ENCODE measurements around the gene CTIF.
"Not testable (repeated sequence)": the region's sequence is repeated elsewhere in the genome, so short reads cannot be mapped to it uniquely, and the experiment has no call there.

Gene CTIF

DNA sequence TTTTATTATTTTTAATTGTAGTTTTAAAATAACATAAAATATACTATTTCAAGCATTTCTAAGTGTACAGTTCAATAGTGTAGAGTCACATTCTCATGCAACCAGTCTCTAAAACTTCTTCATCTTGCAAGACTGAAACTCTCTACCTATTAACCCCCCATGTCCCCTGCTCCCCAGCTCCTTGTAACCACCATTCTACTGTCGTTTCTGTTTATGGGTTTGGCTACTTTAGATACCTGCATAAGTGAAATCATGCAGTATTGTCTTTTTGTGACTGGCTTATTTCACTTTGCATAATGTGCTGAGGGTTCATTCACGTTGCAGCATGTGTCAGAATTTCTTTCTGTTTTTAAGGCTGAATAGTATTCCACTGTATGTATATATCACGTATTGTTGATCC, 272.6 kb downstream of the CTIF start:
- in situ Hi-C loops (cut with MboI; ENCODE audit: low sequenced_read_pairs): no loop called here

DNA sequence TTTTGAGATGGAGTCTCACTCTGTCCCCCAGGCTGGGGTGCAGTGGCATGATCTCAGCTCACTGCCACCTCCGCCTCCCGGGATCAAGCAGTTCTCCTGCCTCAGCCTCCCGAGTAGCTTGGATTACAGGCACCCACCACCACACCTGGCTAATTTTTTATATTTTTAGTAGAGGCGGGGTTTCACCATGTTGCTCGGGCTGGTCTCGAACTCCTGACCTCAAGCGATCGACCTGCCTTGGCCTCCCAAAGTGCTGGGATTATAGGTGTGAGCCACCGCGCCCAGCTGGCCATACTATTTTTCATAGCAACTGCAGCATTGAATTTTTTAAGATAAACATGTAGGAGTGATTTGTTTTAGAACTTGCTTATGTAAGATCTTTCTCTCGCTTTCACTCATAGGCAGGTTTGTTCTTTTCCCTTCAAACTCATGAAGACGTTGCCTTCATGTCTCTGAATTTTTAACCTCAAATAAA, 273.2 kb downstream of the CTIF start:
- in situ Hi-C loops (cut with MboI; ENCODE audit: low sequenced_read_pairs): not testable (repeated sequence)

DNA sequence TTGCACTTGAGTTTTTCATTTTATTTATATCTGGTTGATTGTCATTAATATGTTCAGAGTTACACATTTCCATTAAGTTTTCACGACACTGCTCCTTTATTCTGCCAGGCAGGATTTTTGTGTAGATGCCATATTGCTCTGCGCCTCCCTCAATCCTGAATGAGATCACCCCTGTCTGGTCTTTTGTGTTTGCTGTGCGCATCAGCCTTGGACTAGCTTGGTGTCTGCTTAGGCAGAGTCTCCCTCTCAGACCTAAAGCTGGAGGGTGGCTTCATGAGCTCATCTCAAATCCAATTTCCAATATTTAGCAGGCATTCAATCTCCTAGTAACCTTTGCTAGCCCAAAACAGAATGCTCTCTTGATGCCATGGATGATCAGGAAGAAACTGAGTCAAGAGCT, 274.5 kb downstream of the CTIF start:
- in situ Hi-C loops (cut with MboI; ENCODE audit: low sequenced_read_pairs): no loop called here

DNA sequence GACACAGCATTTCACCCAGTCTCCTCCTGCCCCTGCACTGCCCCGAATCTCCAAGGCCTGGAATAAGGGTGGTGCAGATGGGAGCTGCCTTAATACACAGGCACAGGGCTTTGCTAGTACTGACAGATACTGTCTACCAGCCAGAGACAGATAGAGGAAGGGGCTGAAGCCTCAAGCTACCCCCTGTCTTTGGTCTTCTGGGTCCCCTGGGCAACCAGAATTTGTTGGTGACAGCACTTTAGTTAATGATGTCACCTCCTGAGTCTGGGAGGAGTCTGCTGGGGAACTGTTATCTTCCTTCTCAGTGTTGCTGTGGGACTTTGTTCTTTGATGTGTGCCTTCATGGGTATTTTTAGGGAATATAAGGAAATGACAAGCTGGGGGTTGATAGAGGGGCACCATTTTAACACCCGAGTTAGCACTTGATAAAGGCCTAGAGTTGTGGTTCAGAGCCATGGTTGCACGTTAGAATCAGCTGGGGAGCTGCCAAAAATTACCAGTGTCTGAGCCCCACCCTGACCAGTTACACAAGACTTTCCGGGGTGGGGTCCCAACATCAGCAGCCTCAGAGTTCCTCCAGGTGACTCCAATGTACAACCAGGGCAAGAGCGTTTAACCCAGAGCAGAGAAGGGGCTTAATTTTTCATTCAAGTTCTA, 275.1 kb downstream of the CTIF start:
- in situ Hi-C loops (cut with MboI; ENCODE audit: low sequenced_read_pairs): no loop called here

DNA sequence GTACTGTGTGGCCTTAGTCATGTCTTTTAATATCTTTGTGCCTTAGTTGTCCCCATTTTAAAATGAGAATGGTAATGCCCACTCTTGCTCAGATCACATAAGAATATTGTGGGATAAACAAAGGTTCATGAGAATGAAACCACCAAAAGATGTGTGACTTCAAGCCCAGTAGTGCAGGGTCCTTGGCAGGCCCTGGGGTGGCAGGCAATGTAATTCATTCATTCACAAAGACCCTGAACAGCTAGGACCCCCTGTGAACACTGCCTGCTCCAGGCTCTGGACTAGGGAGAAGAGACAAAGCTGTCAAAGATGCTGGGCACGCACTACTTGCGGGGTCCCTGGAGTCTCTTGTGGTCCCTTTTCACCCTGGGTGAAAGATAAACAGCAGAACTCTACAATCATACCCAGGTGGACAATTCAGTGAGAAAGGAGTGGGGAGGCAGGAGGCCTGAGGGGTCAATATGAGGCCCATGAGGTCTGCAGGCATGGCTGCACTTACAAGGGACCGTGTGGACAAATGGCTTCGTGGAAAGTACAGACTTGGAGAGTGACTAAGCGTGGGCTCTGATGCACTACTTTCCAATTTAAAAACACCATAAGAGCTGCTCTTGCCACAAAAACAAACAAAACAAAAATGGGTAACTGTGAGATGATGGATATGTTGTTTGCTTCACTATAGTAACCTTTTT, 275.8 kb downstream of the CTIF start:
- in situ Hi-C loops (cut with MboI; ENCODE audit: low sequenced_read_pairs): no loop called here

DNA sequence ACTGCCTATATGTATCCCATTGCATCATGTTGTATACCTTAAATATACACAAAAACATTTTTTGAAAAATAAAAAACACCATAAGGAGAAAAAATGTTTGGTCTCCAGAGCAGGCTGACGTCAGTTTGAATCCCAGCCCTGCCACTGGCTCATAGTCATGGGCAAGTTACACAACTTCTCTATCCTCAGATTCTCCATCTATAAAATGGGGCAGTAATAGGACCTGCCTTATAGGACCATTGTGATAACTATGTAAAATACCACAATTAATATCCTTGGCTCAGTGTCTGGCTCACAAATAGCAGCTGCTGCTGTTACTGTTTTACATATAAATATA, 276.3 kb downstream of the CTIF start:
- in situ Hi-C loops (cut with MboI; ENCODE audit: low sequenced_read_pairs): no loop called here

DNA sequence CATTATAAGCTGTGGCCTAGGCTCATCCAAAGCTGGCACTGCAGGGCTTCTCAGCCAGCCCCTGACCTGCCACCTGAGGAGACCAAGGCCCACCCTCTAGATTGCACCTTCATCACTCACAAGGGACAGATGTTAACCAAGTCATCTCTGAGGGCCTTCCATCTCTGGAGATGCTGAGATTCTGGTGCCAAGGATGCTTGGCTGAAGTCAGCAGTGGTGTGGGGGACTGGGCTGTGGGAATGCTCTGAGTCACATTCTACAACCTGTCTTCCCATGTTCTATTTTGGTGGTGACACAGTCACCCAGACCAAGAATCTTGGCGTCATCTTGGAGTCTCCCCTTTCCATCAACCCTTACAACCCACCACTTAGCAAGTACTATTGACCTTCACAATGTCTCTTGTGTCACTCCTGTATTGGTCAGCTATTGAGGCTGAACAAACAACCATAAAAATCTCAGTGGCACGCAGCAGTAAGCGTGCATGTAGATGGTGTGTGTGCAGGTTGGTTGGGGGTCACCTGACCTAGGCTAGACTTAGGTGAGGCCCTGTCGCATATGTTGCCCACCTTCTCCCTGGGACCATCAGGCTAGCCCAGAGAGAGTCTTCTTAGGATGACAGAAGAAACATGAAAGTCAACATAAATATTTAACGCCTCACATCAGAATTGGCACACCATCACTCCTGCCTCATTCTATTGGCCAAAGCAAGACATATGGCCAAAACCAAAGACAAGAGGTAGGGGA, 276.9 kb downstream of the CTIF start:
- in situ Hi-C loops (cut with MboI; ENCODE audit: low sequenced_read_pairs): no loop called here

DNA sequence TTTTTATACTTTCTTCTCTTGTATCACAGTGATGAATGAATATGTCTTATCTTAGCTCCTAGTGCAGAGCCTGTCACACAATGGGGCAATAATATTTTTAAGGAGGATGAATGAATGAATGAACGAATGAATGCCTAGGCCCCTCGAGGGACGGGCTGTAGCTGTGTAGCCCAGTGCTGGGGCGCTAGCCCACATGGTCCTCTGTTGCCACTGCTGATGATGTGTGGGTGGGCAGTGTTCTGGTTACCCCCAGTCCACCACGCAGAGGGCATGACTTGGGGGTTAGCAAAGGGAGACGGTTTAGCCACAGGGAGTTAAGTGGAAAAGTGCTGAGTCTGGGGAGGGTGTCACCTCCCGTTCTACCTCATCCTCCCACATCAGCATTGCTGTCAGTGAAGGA, 277.7 kb downstream of the CTIF start:
- in situ Hi-C loops (cut with MboI; ENCODE audit: low sequenced_read_pairs): no loop called here

DNA sequence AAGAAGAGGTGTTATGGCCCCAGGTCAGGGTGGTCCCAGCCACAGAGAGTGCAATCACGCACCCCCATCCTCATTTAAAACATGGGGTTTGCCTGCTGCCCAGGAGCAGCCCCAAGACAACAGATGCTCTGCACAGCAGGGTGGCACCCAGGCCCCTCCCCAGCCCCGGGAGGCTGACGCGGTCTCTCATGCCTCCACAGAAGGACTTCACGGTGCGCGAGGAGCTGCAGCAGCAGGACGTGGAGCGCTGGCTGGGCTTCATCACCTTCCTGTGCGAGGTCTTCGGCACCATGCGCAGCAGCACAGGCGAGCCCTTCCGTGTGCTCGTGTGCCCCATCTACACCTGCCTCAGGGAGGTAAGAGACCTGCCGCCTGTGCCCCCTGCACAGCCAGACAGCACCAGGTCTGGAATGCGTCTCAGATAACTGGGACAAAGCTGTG, 278.2 kb downstream of the CTIF start:
- in situ Hi-C loops (cut with MboI; ENCODE audit: low sequenced_read_pairs): no loop called here

DNA sequence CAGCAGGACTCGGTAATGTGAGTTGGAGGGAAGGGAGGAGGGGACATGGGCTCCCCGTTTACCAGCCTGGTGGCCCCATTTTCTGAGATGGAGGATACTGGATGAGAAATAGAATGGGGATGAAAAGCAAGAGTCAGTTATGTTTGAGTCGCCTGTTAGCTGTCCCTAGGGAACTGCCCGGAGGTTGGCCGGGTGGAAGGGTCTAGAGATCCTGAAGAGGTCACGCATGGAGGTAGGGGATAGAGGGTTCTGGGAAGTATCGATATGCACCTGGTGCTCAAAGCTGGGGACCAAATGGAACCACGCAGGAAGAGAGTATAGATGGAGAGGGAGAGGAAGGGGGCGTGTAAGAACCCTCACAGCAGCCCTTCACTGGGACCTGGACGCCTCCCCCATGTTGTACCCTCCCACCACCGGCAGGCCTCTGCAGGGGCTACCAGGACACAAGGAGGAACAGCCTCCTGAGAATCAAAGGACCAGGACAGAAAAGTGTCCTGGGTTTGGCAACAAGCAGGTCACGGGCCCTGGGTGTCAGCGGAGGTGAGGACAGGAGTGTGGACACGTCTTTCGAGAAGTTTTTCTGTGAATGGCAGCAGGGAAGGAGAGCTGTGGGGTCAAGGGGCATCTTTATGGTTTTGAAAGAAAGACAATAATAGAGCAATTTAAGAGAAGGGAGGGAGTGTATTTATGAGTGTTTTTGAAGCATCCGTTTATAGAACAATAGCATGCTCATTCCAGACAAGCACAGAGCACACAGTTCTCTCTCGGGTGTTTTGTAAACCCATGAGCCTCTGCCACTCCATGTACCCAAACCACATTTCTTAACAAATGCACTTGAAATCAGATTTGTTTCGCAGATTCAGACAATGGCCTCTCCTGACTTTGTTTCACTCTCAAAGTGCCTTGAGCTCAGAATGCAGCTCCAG, 279.8 kb downstream of the CTIF start:
- in situ Hi-C loops (cut with MboI; ENCODE audit: low sequenced_read_pairs): no loop called here

DNA sequence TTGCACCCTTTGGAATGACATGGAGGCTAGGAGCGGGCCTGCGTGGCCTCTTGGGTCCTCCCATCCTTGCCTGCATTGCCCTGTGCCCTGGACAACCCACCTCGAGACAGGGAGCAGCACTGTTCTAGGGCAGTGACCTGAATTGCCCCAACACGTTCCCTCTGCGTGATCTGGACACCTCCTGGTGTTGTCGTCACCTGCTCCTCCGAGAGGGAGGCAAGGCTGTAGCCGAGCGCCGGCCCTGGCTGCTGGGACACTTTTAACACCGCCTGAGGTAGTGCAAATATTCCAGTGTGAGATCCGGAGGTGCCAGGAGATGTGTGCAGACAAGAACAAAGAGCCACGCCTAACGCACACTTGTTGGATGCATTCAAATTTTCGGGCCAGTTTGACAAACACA, 280.4 kb downstream of the CTIF start:
- in situ Hi-C loops (cut with MboI; ENCODE audit: low sequenced_read_pairs): no loop called here

DNA sequence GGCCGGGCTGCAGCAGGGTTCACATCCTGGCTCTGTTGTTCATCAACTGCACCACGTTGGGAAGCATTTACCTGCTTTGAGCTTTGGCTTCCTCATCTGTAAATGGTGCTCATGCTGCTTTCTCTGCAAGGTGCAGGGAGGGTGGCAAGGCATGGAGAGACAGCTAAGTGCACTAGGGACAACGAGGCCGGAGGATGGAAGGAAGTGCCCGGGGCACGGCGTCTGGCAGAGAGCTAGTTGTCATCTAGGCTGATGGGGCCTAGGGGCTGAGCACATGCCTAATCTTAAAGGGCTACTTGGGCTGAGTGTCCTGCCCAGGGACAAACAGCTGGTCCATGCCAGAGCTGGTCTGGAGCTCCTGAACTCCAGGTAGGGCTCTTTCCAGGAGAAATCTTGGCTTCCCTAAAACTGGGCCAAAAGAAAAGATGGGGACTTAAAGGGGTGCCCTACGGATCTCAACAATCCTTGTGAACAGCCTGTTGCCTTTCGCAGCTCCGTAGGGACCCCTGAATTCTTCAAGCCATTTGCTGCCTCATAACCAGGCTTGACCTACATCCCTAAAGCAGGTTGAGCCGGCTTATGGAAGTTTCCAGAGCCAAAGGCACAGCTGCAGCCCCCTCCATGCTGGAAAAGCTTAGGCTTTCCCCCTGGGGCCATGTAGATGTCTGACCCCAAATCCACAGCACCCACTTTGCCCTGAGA, 281.1 kb downstream of the CTIF start:
- in situ Hi-C loops (cut with MboI; ENCODE audit: low sequenced_read_pairs): no loop called here

DNA sequence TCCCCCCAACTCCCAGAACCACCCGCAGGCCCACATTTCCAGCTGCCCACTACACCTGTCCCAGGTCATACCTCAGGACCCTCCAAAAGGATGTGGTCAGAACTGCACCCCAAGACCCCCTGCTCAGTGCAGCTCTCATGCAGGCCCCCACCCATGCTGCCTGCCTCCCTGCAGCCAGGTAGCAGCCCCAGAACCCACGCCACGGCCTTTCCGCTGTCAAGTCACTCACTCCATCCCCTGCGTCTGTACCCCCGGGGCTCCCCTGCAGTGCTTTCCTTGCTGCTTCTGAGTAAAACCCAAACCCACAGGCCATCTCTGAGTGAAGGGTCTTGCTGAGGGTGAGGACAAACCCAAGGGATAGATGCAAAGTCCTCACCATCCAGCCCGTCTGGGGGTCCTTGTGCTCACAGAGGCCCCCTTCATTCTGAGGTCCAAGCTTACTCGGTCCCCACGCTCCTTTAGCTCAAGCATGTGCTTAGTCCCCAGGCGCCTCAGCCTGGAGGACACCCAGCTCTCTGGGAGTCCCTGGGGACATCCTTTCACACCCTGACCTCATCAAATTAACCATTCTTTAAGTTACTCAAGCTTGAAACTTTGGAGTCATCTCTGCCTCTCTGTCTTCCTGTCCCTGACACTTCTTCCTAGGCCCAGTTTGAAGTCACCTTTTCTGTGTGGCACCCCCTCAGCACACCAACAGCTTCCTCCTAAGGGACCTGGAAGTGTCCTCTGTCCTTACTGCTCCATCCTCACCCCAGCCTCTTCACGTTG, 281.8 kb downstream of the CTIF start:
- in situ Hi-C loops (cut with MboI; ENCODE audit: low sequenced_read_pairs): no loop called here

DNA sequence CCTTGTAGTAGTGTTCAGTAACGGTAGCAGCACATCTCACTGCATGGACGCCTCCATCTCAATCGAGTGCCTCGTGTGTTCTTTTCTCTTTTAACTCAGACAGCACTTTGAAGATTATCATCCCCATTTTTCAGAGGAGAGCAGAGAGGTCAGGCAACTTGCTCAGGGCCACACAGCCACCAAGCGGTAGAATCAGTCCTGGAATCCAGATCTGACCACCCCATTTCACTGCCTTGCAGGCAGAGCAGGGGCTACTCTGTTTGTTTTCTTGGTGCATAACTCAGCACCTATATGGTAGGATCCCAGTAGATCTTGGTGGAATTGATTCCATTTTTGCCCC, 282.4 kb downstream of the CTIF start:
- in situ Hi-C loops (cut with MboI; ENCODE audit: low sequenced_read_pairs): no loop called here

DNA sequence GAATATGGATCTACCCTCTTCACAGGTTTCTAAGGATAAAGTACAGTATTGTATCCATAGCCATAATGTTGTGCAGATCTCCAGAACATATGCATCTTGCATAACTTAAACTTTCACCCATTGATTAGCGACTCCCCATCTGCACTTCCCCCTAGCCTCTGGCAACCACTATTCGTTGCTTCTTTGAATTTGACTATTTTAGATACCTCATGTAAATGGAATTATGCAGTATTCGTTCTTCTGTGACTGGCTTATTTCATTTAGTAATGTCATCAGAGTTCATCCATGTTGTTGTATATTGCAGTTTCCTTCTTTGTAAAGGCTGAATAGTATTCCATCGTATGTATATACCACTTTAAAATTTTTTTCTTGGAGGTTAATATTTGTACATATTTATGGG, 283.0 kb downstream of the CTIF start:
- in situ Hi-C loops (cut with MboI; ENCODE audit: low sequenced_read_pairs): no loop called here

DNA sequence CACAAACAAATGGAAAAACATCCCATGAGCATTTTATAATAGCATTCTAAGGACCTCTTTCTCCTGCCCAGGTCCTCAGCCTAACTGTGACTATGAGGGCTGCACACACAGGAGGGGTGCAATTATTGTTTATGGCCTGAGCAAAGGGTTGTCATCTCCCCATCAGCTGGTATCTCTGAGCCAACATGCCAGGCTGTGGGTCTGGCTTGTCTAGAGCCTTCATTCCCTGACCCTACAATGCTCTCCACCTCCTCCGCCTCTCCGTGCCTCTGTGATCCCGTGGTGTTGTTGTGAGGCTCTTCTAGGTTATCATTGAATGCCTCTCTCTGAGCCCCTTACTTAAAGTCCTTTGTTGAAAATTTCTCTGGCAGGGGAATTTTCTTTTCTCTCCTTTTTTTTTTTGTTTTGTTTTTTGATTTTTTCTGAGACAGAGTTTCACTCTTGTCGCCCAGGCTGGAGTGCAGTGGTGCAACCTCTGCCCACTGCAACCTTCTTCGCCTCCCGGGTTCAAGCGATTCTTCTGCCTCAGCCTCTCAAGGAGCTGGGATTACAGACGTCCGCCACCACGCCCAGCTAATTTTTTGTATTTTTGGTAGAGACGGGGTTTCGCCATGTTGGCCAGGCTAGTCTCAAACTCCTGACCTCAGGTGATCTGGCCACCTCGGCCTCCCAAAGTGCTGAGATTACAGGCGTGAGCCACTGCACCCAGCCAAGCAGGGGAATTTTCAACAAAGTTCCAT, 285.6 kb downstream of the CTIF start:
- in situ Hi-C loops (cut with MboI; ENCODE audit: low sequenced_read_pairs): no loop called here

DNA sequence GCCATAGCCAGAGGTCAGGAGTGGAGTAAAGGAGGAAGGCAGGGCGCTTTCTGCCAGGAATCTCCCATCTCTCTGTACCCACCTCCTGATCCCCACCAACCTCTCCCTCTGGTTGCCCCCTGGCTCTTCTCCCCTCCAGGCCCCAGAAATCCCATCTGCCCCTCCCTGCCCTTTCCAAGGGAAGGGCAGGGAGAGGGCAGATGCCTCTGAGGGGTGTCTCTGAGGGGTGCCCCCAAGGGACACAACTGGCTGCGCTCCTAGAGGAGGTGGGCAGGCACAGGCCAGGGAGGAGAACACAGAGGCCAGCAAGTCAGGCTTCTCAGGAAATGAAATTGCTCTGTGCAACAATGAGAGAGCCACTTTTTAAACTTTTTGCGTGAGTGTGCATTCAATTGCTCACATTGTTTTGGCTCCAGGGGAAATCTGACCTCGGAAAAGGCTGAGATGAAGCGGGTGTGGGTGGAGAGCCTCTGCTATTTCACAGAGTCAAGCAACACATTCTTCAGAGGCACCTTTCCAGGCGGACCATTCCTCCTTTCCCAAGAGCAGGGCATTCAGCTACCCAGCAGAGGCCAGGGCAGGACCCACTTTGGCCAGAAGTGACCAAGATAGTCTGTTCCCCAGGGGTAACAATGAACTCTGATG, 286.4 kb downstream of the CTIF start:
- in situ Hi-C loops (cut with MboI; ENCODE audit: low sequenced_read_pairs): no loop called here

DNA sequence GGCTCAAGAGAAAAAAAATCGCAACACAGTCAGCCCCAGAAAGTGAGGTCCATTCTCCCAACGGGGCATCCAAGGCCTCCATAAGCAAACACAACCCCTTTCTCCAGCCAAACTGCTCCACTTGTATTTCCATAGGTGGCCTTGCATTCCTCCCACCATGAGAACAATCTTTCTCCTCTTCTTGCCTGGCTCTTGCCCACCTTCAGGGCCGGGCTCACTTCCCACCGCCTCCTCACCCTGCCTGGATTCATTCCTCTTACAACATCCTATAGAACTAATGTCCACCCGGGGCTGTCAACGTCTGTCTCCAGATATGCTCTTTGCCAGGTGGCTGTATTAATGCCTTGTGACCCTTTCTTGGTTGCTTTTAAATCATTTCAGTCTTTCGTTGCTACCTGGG, 287.4 kb downstream of the CTIF start:
- in situ Hi-C loops (cut with MboI; ENCODE audit: low sequenced_read_pairs): no loop called here

DNA sequence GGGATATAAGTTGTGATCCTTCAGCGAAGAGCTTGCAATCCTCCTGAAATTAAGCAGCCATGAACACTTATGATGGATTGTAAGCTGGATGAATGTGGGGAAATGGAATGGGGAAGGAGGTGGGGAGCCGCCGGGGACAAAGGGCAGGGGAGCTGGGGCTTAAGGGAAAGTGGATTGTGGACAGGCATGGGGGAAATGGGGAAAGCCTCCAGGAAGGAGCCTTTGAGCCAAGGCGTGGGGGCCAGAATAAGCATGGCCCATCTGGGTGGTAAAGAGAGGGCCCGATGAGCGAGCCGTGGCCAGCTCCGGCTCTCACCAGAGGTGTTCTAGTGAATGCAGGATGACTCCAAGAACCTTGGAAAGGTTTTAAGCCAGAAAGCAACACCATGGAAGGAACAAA, 288.0 kb downstream of the CTIF start:
- in situ Hi-C loops (cut with MboI; ENCODE audit: low sequenced_read_pairs): no loop called here
